GM12878 (cell line): ENCODE results near the gene DHPS. TPM values are rescaled to one million over a fixed set of nuclear protein-coding genes. Genes with fewer than 3 reads are reported as not detected.

ENCODE experiments used
- ATAC-seq: fragments of 200-7000 bp; cut with Tn5 transposase; 3 replicates; pipeline ENCODE4 v1.9.1; 2020; ENCODE audit warnings: mild to moderate bottlenecking, moderate library complexity
- BruUV-seq: library from RNA; stranded (reverse); fragments of 400-500 nt; replicated peaks from 2 replicates; lab custom pipeline; 2021; lab: Mats Ljungman, UMichigan
- CTCF ChIA-PET: fragments of 300-600 bp; sonication (Branson Sonifier 250); formaldehyde crosslinking; extraction: SDS; loops from one replicate; lab custom pipeline; 2021; ENCODE audit warnings: inconsistent platforms; lab: Yijun Ruan, JAX
- POLR2A ChIA-PET: fragments of 350-600 bp; formaldehyde crosslinking; extraction: SDS; loops from one replicate; lab custom pipeline; 2021; ENCODE audit warnings: inconsistent platforms; lab: Charles Lee
- RAD21 ChIA-PET: fragments of 300-600 bp; sonication (Branson Sonifier 250); formaldehyde crosslinking; loops from one replicate; lab custom pipeline; 2023; ENCODE audit warnings: antibody characterized with exemption; ENCODE audit not compliant: unreplicated experiment; lab: Charles Lee
- SMC1A ChIA-PET: fragments of 300-600 bp; sonication (Branson Sonifier 250); formaldehyde crosslinking; loops from one replicate; lab custom pipeline; 2023; ENCODE audit not compliant: unreplicated experiment, uncharacterized antibody; lab: Charles Lee
- DNase-seq: peaks from one replicate; pipeline ENCODE4 v3.0.0-alpha.2; 2011; ENCODE audit warnings: low read depth, low spot score
- FAIRE-seq: peaks from 3 replicates; lab custom pipeline; 2011; peaks lifted over from hg19 to GRCh38; lab: Jason Lieb, UNC
- H2AFZ ChIP-seq: 2 replicates; pipeline ENCODE4 v1.6.0; 2011; ENCODE audit warnings: low read depth, low read length, control low read depth; ENCODE audit not compliant: control insufficient read depth
- H3K27ac ChIP-seq: 2 replicates; pipeline ENCODE4 v1.5.1; 2011; ENCODE audit warnings: control low read depth; ENCODE audit not compliant: control insufficient read depth, insufficient read depth
- H3K27me3 ChIP-seq, 2 experiments: replicated peaks in 1 of 2; 2 replicates each; pipeline versions ENCODE4 v1.6.0 to v1.6.1; 2011; ENCODE audit warnings: low read length in 1 of 2; ENCODE audit not compliant: control insufficient read depth in 2 of 2, insufficient read depth in 2 of 2
- H3K36me3 ChIP-seq, 2 experiments: 2 replicates each; pipeline ENCODE4 v1.5.1; 2011; ENCODE audit warnings: low read length in 1 of 2; ENCODE audit not compliant: control insufficient read depth in 2 of 2, insufficient read depth in 2 of 2
- H3K4me1 ChIP-seq: 2 replicates; pipeline ENCODE4 v1.6.1; 2011; ENCODE audit warnings: mild to moderate bottlenecking, low read length, moderate library complexity, mixed read lengths; ENCODE audit not compliant: control insufficient read depth, insufficient read depth
- H3K4me2 ChIP-seq: 2 replicates; pipeline ENCODE4 v1.6.0; 2011; ENCODE audit warnings: control low read depth; ENCODE audit not compliant: control insufficient read depth, insufficient read depth
- H3K4me3 ChIP-seq: fragments of 200-600 bp; sonication (generic); 2 replicates; pipeline ENCODE4 v1.5.1; 2016
- H3K79me2 ChIP-seq: 2 replicates; pipeline ENCODE4 v1.6.0; 2011; ENCODE audit warnings: low read length; ENCODE audit not compliant: control insufficient read depth, insufficient read depth
- H3K9ac ChIP-seq: 2 replicates; pipeline ENCODE4 v1.8.0; 2011; ENCODE audit warnings: low read length, control low read depth, mixed read lengths; ENCODE audit not compliant: control insufficient read depth, insufficient read depth
- H3K9me3 ChIP-seq: replicated peaks from 3 replicates; pipeline ENCODE4 v1.5.1; 2011; ENCODE audit warnings: mild to moderate bottlenecking, low read length; ENCODE audit not compliant: control insufficient read depth, insufficient read depth
- H4K20me1 ChIP-seq: 2 replicates; pipeline ENCODE4 v1.6.0; 2011; ENCODE audit not compliant: control insufficient read depth, insufficient read depth
- ASH2L ChIP-seq: fragments of 300-600, 200-600 bp; sonication (generic); IDR thresholded peaks from 2 replicates; pipeline ENCODE4 v1.6.1; 2017; ENCODE audit warnings: low read depth, mild to moderate bottlenecking, borderline replicate concordance
- EGR1 ChIP-seq, 2 experiments: IDR thresholded peaks; 1 replicate in 1 of 2; 2 replicates in 1 of 2; pipeline ENCODE4 v1.6.1; 2011 to 2012; ENCODE audit warnings: low read depth in 2 of 2, low read length in 2 of 2, borderline replicate concordance in 1 of 2, mild to moderate bottlenecking in 1 of 2, moderate library complexity in 1 of 2
- JUND ChIP-seq: IDR thresholded peaks from 2 replicates; pipeline ENCODE4 v1.6.1; 2012; ENCODE audit warnings: low read depth, mild to moderate bottlenecking, low read length, improper control_type of control experiment, moderate library complexity
- KLF5 ChIP-seq: fragments of 450-650 bp; IDR thresholded peaks from 2 replicates; pipeline ENCODE4 v1.6.1; 2014; ENCODE audit warnings: mild to moderate bottlenecking; ENCODE audit not compliant: partially characterized antibody
- MYC ChIP-seq: IDR thresholded peaks from 2 replicates; pipeline ENCODE4 v1.6.1; 2011; ENCODE audit warnings: mild to moderate bottlenecking, low read length, moderate library complexity, inconsistent platforms; ENCODE audit not compliant: insufficient read depth, insufficient replicate concordance, insufficient read length, severe bottlenecking
- RFX5 ChIP-seq: IDR thresholded peaks from 2 replicates; pipeline ENCODE4 v1.6.1; 2011; ENCODE audit warnings: low read depth, low read length, improper control_type of control experiment
- SREBF2 ChIP-seq: IDR thresholded peaks from 2 replicates; pipeline ENCODE4 v1.6.1; 2012; ENCODE audit warnings: mild to moderate bottlenecking, low read length
- TBL1XR1 ChIP-seq: IDR thresholded peaks from 2 replicates; pipeline ENCODE4 v1.6.1; 2012; ENCODE audit warnings: low read depth, low read length, improper control_type of control experiment
- ZNF274 ChIP-seq: IDR thresholded peaks from one replicate; pipeline ENCODE4 v1.8.0; 2011; ENCODE audit not compliant: insufficient read length, insufficient read depth
- WGBS: methylation state at CpG from one replicate; pipeline ENCODE4 v1.1.6; 2016; ENCODE audit warnings: low lambda C conversion rate; ENCODE audit not compliant: insufficient replicate concordance, insufficient coverage; ENCODE audit errors: missing lambda C conversion rate; 5-methylcytosine and 5-hydroxymethylcytosine counted together
- in situ Hi-C: fragments of 300-500 bp; cut with MboI; formaldehyde crosslinking; loops from 9 replicates; pipeline ENCODE4 v1.14.3; 2018; ENCODE audit warnings: mixed read lengths
- intact Hi-C: fragments of 100-400 bp; cut with micrococcal nuclease; formaldehyde crosslinking; loops from one replicate; pipeline ENCODE4 v1.14.2; 2022; ENCODE audit not compliant: unreplicated experiment
- polyA plus RNA-seq, 11 experiments: library from polyadenylated mRNA; depleted of rRNA in 4 of 11; unstranded in 6 of 11; stranded (reverse) in 5 of 11; fragments of >200 nt; fragmentation: Nextera tagmentation in 4 of 11; fragmentation: Illumina TruSeq in 1 of 11; extraction: Ambion mirVana in 4 of 11; extraction: Trizol in 1 of 11; gene quantifications; 1 replicate in 1 of 11; 2 replicates in 10 of 11; pipeline versions ENCODE4 v1.2.1 to v1.2.3, GENCODE V29; 2011 to 2016; ENCODE audit warnings: inconsistent platforms in 2 of 11, missing spikeins in 2 of 11, low read depth in 1 of 11
- total RNA-seq, 4 experiments: library from RNA; depleted of rRNA in 3 of 4; stranded (reverse); fragments of >200 nt in 3 of 4; fragmentation: Illumina TruSeq in 1 of 4; extraction: Trizol in 1 of 4; gene quantifications; 2 replicates each; pipeline versions ENCODE4 v1.2.1 to v1.2.3, GENCODE V29; 2013 to 2021
- TF ChIP-seq, protein P1 (sequence below): IDR thresholded peaks from 2 replicates; pipeline ENCODE4 v1.6.1; 2011; ENCODE audit warnings: borderline replicate concordance, low read depth, mild to moderate bottlenecking, moderate library complexity, low read length; ENCODE audit not compliant: insufficient read depth, poor library complexity, severe bottlenecking
- TF ChIP-seq, protein P2 (sequence below): fragments of 450-650 bp; IDR thresholded peaks from 2 replicates; pipeline ENCODE4 v1.6.1; 2018; ENCODE audit warnings: borderline replicate concordance, mild to moderate bottlenecking; ENCODE audit not compliant: partially characterized antibody
- TF ChIP-seq, protein P3 (sequence below): IDR thresholded peaks from 2 replicates; pipeline ENCODE4 v1.6.1; 2012; ENCODE audit warnings: low read depth, low read length, improper control_type of control experiment

The DHPS gene
- total and polyA plus RNA-seq, 10 of the 15 experiments (the other 5 are each of a cell fraction or from before 2014, with no cell fraction given) = 36.4 to 104 (median 83.4) TPM

DNA sequence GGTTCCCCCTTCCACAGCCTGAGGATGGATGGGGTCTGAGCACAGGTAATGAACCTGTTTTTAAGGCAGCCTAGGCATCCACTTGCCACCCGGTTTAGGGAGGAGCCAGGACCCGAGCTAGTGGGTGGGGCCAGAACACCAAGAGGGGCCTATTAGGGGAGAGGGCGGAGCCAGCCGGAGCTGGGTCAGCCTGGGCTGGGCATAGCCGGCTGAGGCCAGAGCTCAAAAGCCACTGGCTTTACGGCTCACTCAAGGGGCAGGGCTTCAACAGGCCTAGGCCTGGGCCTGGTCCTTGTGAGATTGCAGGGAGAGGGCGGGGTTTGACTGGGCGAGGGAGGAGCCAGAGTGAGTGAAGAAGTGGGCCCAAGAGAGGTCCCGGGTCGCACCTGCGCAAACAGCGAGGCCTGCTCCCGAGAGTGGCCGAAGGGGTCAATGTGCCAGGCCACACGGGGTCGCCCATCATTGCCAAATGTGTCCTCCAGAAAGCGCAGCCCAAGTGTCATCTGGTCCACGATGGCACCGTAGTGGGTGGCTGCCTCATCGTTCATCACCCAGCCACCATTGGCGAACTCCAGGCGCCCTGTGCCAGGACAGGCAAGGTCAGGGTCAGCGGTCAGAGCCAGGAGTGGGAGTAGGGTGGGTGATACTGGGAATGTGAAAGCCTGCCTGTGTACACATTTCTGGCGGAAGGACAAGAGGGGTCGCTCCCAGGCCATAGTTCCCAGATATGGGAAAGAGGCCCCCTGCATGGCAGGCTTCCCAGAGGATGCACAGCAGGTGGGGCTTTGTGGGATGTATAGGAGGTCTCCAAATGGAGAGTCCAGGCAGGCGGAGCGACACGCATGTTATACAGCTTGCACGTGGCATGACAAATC, 17.0 kb downstream of the DHPS start (continued):
- TF ChIP-seq RFX5 (no peak), ZNF274 (no peak)
- TF ChIP-seq, protein P1, sequence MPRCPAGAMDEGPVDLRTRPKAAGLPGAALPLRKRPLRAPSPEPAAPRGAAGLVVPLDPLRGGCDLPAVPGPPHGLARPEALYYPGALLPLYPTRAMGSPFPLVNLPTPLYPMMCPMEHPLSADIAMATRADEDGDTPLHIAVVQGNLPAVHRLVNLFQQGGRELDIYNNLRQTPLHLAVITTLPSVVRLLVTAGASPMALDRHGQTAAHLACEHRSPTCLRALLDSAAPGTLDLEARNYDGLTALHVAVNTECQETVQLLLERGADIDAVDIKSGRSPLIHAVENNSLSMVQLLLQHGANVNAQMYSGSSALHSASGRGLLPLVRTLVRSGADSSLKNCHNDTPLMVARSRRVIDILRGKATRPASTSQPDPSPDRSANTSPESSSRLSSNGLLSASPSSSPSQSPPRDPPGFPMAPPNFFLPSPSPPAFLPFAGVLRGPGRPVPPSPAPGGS = peak; percentile 88

- H2AFZ ChIP-seq = no peak overlapping the region
- no peak for DNase-seq
- FAIRE-seq = no peak
- H3K27ac ChIP-seq = no peak overlapping the region
- H3K4me2 ChIP-seq = no peak overlapping the region
- RAD21 ChIA-PET = no interaction called here
- H4K20me1 ChIP-seq = no peaks in the 10 kb centered on the region
- intact Hi-C loops (no loop called here), in situ Hi-C loops (no loop called here)
- H3K27me3 ChIP-seq = no peaks in the 10 kb centered on the region
- SMC1A ChIA-PET = interaction anchor here (1.4 kb wide), 1 partner anchor 17 kb away, joined by 3 read pairs; no protein-coding TSS in a partner anchor
- no peaks in the 10 kb centered on the region; the same call in 2 of the 3 replicates for H3K9me3 ChIP-seq
- BruUV-seq = no TSS peak
- peaks cover 26 to 27% of the 10 kb centered on the region in 2 experiments for H3K36me3 ChIP-seq
- H3K4me3 ChIP-seq = no peak overlapping the region
- WGBS = 96% methylated on average over 12 of the region's 12 CpGs
- peaks cover 19% of the 10 kb centered on the region for H3K79me2 ChIP-seq
- no peak for ATAC-seq
- H3K9ac ChIP-seq = no peak overlapping the region
- CTCF ChIA-PET = interaction anchor here (0.6 to 1.1 kb wide), 2 partner anchors 27 to 160 kb away, joined by 3 to 4 read pairs; no protein-coding TSS in a partner anchor
- peaks cover 14% of the 10 kb centered on the region for H3K4me1 ChIP-seq
- POLR2A ChIA-PET = interaction anchor here (0.6 kb wide), 1 partner anchor 1687 kb away, joined by 3 read pairs; no protein-coding TSS in a partner anchor
- no peak for TF ChIP-seq EGR1 (IDR thresholded peaks at IDR 0.05; ENCODE audit: borderline replicate concordance in 1 of 2, low read depth in 2 of 2, low read length in 2 of 2)
- TF ChIP-seq, protein P2, sequence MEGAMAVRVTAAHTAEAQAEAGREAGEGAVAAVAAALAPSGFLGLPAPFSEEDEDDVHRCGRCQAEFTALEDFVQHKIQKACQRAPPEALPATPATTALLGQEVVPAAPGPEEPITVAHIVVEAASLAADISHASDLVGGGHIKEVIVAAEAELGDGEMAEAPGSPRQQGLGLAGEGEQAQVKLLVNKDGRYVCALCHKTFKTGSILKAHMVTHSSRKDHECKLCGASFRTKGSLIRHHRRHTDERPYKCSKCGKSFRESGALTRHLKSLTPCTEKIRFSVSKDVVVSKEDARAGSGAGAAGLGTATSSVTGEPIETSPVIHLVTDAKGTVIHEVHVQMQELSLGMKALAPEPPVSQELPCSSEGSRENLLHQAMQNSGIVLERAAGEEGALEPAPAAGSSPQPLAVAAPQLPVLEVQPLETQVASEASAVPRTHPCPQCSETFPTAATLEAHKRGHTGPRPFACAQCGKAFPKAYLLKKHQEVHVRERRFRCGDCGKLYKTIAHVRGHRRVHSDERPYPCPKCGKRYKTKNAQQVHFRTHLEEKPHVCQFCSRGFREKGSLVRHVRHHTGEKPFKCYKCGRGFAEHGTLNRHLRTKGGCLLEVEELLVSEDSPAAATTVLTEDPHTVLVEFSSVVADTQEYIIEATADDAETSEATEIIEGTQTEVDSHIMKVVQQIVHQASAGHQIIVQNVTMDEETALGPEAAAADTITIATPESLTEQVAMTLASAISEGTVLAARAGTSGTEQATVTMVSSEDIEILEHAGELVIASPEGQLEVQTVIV = no peak
- TF ChIP-seq, protein P3, sequence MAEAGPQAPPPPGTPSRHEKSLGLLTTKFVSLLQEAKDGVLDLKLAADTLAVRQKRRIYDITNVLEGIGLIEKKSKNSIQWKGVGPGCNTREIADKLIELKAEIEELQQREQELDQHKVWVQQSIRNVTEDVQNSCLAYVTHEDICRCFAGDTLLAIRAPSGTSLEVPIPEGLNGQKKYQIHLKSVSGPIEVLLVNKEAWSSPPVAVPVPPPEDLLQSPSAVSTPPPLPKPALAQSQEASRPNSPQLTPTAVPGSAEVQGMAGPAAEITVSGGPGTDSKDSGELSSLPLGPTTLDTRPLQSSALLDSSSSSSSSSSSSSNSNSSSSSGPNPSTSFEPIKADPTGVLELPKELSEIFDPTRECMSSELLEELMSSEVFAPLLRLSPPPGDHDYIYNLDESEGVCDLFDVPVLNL = no peak
- TF ChIP-seq ASH2L = no peak
- no peak for TF ChIP-seq SREBF2
- TF ChIP-seq JUND = no peak
- TF ChIP-seq KLF5 = no peak
- TF ChIP-seq MYC = no peak
- TF ChIP-seq TBL1XR1 = no peak
These were observed 20.7 kb downstream of the DHPS start for GRCh38 chr19:12660980-12661379.
